Fibroblast of mammary gland (primary cell): ENCODE results near the gene LLGL1.

Experiments
- DNase-seq: peaks from one replicate; pipeline ENCODE4 v3.0.0-alpha.2; 2010; ENCODE audit warnings: low read depth
- H3K4me3 ChIP-seq: 2 replicates; pipeline ENCODE4 v1.5.1; 2011; ENCODE audit warnings: low read depth, mild to moderate bottlenecking, low read length, moderate library complexity; ENCODE audit not compliant: control insufficient read depth
- TF ChIP-seq, protein P1 (sequence below): conservative IDR thresholded peaks from 2 replicates; pipeline ENCODE4 v1.5.1; 2011; ENCODE audit warnings: low read depth, low read length, inconsistent platforms; ENCODE audit not compliant: control insufficient read depth, insufficient read depth

The LLGL1 gene

DNA sequence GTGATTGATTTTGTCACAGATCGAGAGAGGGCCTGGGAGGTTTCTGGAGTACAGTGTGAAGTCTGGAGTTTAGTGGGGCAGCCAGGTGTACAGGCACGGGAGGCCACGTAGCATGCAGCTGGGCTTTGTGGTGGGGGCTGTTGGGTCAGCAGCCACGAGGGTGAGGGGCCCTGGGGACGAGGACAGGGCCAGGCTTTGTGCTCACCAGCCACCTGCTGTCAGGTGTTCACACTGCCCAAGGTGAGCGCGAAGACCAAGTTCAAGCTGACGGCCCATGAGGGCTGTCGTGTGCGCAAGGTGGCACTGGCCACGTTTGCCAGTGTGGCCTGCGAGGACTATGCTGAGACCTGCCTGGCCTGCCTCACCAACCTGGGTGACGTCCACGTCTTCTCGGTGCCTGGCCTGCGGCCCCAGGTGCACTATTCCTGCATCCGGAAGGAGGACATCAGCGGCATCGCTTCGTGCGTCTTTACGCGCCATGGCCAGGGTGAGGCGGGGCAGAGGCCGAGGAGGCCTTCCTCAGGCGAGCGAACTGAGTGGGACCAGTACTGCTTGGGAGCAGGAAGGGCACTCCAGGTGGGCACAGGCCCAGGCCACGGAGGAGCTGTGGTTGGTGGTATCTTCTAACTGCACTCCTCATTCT, 15.9 kb downstream of the LLGL1 start:
- no peak overlapping the region for H3K4me3 ChIP-seq
- TF ChIP-seq, protein P1, sequence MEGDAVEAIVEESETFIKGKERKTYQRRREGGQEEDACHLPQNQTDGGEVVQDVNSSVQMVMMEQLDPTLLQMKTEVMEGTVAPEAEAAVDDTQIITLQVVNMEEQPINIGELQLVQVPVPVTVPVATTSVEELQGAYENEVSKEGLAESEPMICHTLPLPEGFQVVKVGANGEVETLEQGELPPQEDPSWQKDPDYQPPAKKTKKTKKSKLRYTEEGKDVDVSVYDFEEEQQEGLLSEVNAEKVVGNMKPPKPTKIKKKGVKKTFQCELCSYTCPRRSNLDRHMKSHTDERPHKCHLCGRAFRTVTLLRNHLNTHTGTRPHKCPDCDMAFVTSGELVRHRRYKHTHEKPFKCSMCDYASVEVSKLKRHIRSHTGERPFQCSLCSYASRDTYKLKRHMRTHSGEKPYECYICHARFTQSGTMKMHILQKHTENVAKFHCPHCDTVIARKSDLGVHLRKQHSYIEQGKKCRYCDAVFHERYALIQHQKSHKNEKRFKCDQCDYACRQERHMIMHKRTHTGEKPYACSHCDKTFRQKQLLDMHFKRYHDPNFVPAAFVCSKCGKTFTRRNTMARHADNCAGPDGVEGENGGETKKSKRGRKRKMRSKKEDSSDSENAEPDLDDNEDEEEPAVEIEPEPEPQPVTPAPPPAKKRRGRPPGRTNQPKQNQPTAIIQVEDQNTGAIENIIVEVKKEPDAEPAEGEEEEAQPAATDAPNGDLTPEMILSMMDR, result no peak

DNA sequence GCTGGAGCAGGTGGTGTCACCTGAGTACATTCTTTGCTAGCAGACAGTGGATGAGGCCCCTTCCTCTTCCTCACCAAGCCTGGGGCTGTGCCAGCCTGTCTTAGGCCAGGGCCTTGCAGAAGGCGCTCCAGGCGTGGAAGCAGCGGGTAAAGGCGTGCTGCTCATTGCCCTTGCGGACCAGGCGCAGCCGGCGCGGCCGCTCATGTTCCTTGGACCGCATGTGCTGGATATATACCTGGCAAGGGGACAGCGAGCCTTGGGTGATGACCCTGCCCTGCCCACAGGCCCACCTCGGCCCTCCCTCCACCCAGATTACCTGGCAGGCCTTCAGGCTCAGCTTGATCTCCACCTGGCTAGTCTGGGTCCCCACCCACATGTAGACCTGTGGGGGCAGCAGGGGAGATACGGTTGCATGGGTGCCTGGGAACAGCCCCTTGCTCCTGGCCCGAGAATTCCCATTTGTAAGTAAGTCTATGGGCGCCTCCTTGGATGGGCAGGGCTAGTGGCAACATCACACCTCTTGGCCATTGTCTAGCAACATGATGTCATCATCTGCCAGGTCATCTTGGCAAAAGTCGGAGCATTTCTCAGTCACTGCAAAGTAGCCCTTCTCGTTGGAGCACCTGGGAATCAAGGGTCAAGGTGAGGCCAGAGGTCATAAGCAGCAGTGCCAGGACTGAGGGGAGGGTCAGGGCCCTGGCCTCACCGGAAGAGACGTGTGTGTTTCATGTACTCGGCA, 19.8 kb downstream of the LLGL1 start:
- DNase-seq, result no peak
- H3K4me3 ChIP-seq, result no peak overlapping the region
- TF ChIP-seq, protein P1, result no peak

More for the DNA sequence above, 15.9 kb downstream of the LLGL1 start:
- no peak for DNase-seq

DNA sequence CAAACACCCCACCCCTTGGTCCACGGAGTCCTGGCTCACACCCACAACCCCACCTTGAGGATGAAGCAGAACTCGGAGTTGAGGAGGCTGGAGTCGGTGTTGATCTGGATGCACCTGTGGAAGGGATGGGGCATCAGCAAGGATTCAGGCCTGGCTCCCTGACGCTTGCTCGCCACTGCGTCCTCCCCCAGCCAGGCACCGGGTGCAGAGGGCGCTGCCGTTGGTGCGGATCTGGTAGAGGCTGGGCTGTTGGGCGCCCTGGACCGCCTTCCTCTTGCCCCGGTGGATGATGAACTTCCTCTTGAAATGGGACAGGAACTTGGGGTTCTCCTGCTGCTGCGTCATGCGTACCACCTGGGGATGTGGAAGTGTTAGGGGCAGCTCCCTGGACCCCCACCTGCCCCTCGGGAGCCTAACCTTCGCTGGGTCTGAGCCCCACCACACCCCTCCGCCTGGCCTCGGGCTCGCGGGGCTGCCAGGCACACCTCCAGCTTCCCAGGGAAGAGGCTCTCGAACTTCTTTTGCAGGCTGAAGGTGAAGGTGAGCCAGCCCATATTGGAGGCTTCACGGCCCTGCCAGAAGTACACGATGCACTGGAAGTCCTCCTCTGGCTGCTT, 20.8 kb downstream of the LLGL1 start:
- DNase-seq, result no peak
- no peak overlapping the region for H3K4me3 ChIP-seq
- TF ChIP-seq, protein P1, result no peak

DNA sequence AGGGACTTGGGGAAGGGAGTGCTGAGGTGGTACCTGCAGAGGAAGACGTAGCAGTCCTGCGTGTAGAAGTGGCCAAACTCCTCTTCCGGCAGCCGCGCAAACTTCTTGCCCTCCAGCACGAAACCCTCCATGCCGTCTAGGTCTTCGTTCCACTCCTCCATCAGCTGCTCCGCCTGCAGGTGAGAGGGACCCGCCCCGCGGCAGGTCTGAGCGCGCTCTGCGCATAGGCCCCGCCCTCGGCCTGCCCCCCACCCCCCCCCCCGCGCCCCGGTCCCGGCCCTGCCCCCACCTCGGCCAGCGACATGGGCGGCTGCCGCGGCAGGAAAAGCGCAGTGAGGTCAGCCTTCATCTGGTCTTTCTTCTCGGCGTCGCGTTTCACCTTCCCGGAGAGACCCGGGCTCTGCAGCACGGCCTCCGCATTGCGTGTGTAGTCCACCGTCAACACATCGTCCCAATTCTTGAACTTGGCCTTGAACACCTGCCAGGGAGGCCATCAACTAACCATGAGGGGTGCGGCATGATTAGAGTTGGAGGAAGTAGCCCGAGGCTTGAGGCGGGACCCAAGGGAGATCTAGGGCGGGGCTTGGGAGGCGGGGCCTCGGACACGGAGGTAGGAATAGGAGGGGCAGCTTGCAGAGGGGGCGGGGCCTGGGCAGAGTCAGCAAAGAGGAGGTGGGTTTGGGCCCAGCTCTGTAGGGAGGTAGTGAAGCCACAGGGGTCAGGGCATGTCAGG, 21.6 kb downstream of the LLGL1 start:
- TF ChIP-seq, protein P1, result no peak
- H3K4me3 ChIP-seq, result no peak overlapping the region
- peak; percentile 44 for DNase-seq

DNA sequence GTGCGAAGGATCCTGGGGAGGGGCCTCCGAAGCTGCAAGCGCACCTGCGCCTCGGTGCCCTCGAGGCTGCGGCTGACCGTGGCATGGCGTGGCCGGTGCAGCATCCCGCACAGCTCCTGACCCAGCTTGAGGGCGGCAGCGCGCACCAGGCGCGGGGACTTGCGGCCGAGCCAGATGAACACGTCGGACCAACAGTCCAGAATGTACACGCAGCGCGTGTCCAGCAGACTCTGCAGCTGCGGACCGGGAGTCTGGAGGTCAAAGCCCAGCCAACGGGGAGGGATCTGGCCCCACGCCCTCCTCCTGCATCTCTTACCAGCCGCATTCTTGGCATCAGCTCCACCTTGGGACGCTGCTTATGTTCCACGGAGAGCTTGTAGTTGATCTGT, 22.2 kb downstream of the LLGL1 start:
- no peak for DNase-seq
- TF ChIP-seq, protein P1, result no peak
- no peak overlapping the region for H3K4me3 ChIP-seq

DNA sequence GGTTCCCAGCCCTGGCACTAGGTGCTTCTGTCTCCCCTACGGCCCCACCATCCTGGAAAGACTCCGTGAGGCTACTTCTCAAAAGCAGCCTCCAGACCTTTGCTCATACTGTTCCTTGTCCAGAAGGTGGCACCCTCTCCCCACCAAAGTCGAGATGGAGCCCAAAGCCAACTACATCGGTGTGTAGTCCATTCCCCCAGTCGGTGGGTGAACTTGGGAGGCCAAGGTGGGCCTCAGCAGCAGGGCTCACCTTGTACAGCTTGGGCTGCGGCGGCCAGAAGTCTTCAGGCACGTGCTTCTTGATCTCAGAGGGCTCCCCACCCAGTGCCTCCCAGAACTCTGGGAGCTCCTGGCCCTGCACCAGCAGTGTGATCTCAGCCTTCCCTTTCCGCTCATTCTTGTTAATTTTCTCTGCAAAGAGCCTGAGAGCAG, 22.9 kb downstream of the LLGL1 start:
- H3K4me3 ChIP-seq, result no peak overlapping the region
- peak; percentile 74 for DNase-seq
- TF ChIP-seq, protein P1, result peak; percentile 70
